Psoas muscle (tissue), 8 donors: Measurements from ENCODE around the gene ERCC8. TPM values are rescaled to one million over a fixed set of nuclear protein-coding genes. Genes with fewer than 3 reads are reported as not detected.

ENCODE experiments used
- ATAC-seq, 4 donors: fragments of 200-7000 bp; cut with Tn5 transposase; one replicate each; pipeline ENCODE4 v1.9.1; 2020; ENCODE audit warnings: moderate library complexity in 3 of 4, mild to moderate bottlenecking in 2 of 4
- DNase-seq, 2 donors: peaks; one replicate each; pipeline ENCODE4 v3.0.0-alpha.2; 2020
- H3K27ac ChIP-seq: fragments of 200-600 bp; one replicate; pipeline ENCODE4 v1.8.0; 2022
- H3K27me3 ChIP-seq, 3 donors: fragments of 200-600 bp in 1 of 3; one replicate each; pipeline versions ENCODE4 v1.6.1 to v1.8.0; 2013 to 2022; ENCODE audit warnings: low read length in 2 of 3, mild to moderate bottlenecking in 2 of 3, moderate library complexity in 1 of 3; ENCODE audit not compliant: insufficient read depth in 3 of 3
- H3K36me3 ChIP-seq, 2 donors: fragments of 200-600 bp in 1 of 2; one replicate each; pipeline versions ENCODE4 v1.6.1 to v1.8.0; 2013 to 2022; ENCODE audit warnings: low read depth in 1 of 2, mild to moderate bottlenecking in 1 of 2, moderate library complexity in 1 of 2; ENCODE audit not compliant: insufficient read depth in 1 of 2
- H3K4me1 ChIP-seq: fragments of 200-600 bp; one replicate; pipeline ENCODE4 v1.8.0; 2022
- H3K4me3 ChIP-seq: fragments of 200-600 bp; one replicate; pipeline ENCODE4 v1.8.0; 2022; ENCODE audit warnings: mild to moderate bottlenecking
- H3K9me3 ChIP-seq: fragments of 200-600 bp; one replicate; pipeline ENCODE4 v1.8.0; 2022
- WGBS, 3 donors: extraction: QIAGEN DNeasy Blood & Tissue Kit; methylation state at CpG; one replicate each; pipeline versions ENCODE4 v1.1.6 to v1.1.7; 2013; 5-methylcytosine and 5-hydroxymethylcytosine counted together
- intact Hi-C, 2 donors: fragments of 100-400 bp; cut with DNase I; formaldehyde crosslinking; loops; one replicate each; pipeline versions ENCODE4 v1.11.0 to v1.14.2; 2022
- polyA plus RNA-seq, 3 donors: library from polyadenylated mRNA; stranded (reverse); fragments of 200-250 nt; gene quantifications; one replicate each; pipeline ENCODE4 v1.2.3, GENCODE V29; 2013
- total RNA-seq, 4 donors: library from RNA; stranded (reverse); fragmentation: NEBNext Ultra II Directional in 2 of 4; extraction: Animal tissue kit (Norgen Biotek cat#: 25700) in 2 of 4; gene quantifications; one replicate each; pipeline versions ENCODE4 v1.2.1 to v1.2.4, GENCODE V29; 2021 to 2023
- TF ChIP-seq, protein P1 (sequence below): fragments of 200-600 bp; IDR thresholded peaks from one replicate; pipeline ENCODE4 v1.8.0; 2022; ENCODE audit warnings: antibody characterized with exemption
- donor health status: healthy with polysubstance abuse.
- donor health status: DM: no; HTN: no; CAD: no; lungs with moderate emphysema.
- donor health status: Bipolar disorder and iron deficiency.
- donor health status: healthy.
- donor health status: DM: yes; HTN: yes; CAD: no.
- donor health status: DM: no; HTN: no; CAD: no.
- donor health status: DM: no; HTN: no; CAD: no.
- donor health status: DM: yes; HTN: yes; CAD: no.

ERCC8 gene
- total and polyA plus RNA-seq, 7 donors, result 2.9 to 7.6 (median 4.7) TPM

- no peaks in the 10 kb centered on the region for H3K27me3 ChIP-seq
- no peak for ATAC-seq
- intact Hi-C loops, result no loop called here
- 77 to 86% (median 79%) methylated on average over 6 of the region's 6 CpGs for WGBS, 3 donors
- H3K4me1 ChIP-seq, result no peaks in the 10 kb centered on the region
- no peak overlapping the region for H3K27ac ChIP-seq
- no peak for DNase-seq
- peaks cover 0 to 27% of the 10 kb centered on the region in 2 donors for H3K36me3 ChIP-seq
- TF ChIP-seq, protein P1, sequence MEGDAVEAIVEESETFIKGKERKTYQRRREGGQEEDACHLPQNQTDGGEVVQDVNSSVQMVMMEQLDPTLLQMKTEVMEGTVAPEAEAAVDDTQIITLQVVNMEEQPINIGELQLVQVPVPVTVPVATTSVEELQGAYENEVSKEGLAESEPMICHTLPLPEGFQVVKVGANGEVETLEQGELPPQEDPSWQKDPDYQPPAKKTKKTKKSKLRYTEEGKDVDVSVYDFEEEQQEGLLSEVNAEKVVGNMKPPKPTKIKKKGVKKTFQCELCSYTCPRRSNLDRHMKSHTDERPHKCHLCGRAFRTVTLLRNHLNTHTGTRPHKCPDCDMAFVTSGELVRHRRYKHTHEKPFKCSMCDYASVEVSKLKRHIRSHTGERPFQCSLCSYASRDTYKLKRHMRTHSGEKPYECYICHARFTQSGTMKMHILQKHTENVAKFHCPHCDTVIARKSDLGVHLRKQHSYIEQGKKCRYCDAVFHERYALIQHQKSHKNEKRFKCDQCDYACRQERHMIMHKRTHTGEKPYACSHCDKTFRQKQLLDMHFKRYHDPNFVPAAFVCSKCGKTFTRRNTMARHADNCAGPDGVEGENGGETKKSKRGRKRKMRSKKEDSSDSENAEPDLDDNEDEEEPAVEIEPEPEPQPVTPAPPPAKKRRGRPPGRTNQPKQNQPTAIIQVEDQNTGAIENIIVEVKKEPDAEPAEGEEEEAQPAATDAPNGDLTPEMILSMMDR, result no peak
- H3K9me3 ChIP-seq, result no peaks in the 10 kb centered on the region
- H3K4me3 ChIP-seq, result no peak overlapping the region
Measured at GRCh38 chr5:60929024-60929423, 15.8 kb downstream of the ERCC8 start.

- peaks cover 0 to 30% of the 10 kb centered on the region in 2 donors for H3K36me3 ChIP-seq
- ATAC-seq (no peak), DNase-seq (no peak)
- H3K4me1 ChIP-seq, result no peaks in the 10 kb centered on the region
- no peaks in the 10 kb centered on the region for H3K27me3 ChIP-seq
- intact Hi-C loops, result no loop called here
- H3K4me3 ChIP-seq, result no peak overlapping the region
- H3K9me3 ChIP-seq, result no peaks in the 10 kb centered on the region
- no peak overlapping the region for H3K27ac ChIP-seq
- TF ChIP-seq, protein P1, result no peak
Measured at GRCh38 chr5:60927450-60927849, 17.4 kb downstream of the ERCC8 start.

GRCh38 chr5:60918466-60918865 lies 26.4 kb downstream of the ERCC8 start:
- no peak for ATAC-seq
- Histone ChIP-seq H3K4me1 (no peaks in the 10 kb centered on the region), H3K27me3 (no peaks in the 10 kb centered on the region), H3K9me3 (no peaks in the 10 kb centered on the region), H3K27ac (no peak overlapping the region), H3K4me3 (no peak overlapping the region), H3K36me3 (peaks cover 0 to 58% of the 10 kb centered on the region in 2 donors)
- TF ChIP-seq, protein P1, result no peak
- no peak for DNase-seq
- intact Hi-C loops, result no loop called here
- 97 to 100% (median 97%) methylated on average over 2 of the region's 2 CpGs for WGBS, 3 donors

DNA sequence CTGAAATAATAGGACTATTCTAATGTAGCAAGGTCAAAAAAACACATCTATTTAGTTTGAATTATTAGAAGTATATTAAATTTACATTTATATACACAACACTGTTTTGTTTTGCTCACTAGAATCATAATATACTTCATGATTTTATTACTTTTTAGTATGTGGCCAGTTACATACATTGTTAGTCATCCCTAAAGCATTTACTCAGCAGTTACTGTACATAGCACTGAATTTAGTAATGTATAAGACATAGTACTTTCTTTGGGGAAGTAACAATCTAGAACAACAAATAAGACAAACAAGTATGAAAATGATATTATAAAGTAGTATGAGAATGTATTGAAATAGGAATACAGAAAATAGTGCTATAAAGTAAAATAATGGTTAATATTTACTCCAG lies 28.2 kb downstream of the ERCC8 start:
- TF ChIP-seq, protein P1, result no peak
- H3K27me3 ChIP-seq, result no peaks in the 10 kb centered on the region
- no peaks in the 10 kb centered on the region for H3K4me1 ChIP-seq
- no peak overlapping the region for H3K27ac ChIP-seq
- H3K9me3 ChIP-seq, result no peaks in the 10 kb centered on the region
- H3K36me3 ChIP-seq, result peaks cover 0 to 52% of the 10 kb centered on the region in 2 donors
- no peak for ATAC-seq
- no peak for DNase-seq
- intact Hi-C loops, result no loop called here
- H3K4me3 ChIP-seq, result no peak overlapping the region

- Histone ChIP-seq H3K4me3 (no peak overlapping the region), H3K27me3 (no peaks in the 10 kb centered on the region), H3K36me3 (peaks cover 0 to 53% of the 10 kb centered on the region in 2 donors), H3K4me1 (no peaks in the 10 kb centered on the region), H3K9me3 (no peaks in the 10 kb centered on the region), H3K27ac (no peak overlapping the region)
- 85 to 89% (median 88%) methylated on average over 4 of the region's 4 CpGs for WGBS, 3 donors
- intact Hi-C loops, result no loop called here
- DNase-seq, result no peak
- ATAC-seq, result no peak
- TF ChIP-seq, protein P1, result no peak
Measured at GRCh38 chr5:60903356-60903755, 41.5 kb downstream of the ERCC8 start.
